Activated CD4-positive, alpha-beta T cell treated with anti-CD3 and anti-CD28 coated beads, Interleukin-2, amount 50 U/mL, for 24 hours (primary cell): ENCODE measurements around the gene POU2AF2.
"Not testable (repeated sequence)": the region's sequence is repeated elsewhere in the genome, so short reads cannot be mapped to it uniquely, and the experiment has no call there.

Experiments
- DNase-seq, 2 donors: peaks; one replicate each; pipeline ENCODE4 v3.0.0-alpha.2; 2020; ENCODE audit warnings: low read depth in 1 of 2, low spot score in 1 of 2

POU2AF2 gene

DNA sequence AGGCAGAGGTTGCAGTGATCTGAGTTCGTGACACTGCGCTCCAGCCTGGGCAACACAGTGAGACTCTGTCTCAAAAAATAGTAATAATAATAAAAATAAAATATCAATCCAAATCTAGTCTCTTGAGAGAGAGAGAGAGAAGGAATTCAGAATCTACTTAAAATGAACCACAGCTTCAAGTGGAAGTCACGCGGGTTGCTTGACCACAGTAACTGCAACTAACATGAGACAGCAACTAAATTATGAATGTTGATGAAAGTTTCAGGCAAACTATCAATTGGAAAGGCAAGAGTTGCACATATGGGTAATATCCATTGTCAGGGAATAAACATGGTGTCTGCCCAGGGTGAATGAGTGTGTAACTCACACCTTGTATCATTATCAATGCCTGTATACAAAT is 12.5 kb downstream of the POU2AF2 start:
- no peak for DNase-seq

DNA sequence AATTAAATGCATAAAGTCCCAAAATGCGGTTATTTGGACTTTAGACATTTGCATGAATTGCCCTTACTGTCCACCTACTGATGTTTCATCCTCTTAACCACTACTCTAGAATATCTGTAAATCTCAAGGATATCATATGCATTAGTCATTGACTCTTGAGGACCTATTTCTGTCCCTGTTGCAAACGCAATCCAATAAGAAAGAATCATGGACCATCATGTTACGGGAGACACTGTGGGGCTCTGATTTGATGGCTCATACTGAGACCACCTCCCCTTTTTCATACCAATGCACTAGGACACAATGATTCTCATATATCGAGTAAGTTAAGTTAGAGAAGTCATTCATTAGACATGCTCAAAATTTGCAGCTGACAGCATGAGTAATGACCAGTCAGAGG is 14.4 kb downstream of the POU2AF2 start:
- DNase-seq, result no peak

DNA sequence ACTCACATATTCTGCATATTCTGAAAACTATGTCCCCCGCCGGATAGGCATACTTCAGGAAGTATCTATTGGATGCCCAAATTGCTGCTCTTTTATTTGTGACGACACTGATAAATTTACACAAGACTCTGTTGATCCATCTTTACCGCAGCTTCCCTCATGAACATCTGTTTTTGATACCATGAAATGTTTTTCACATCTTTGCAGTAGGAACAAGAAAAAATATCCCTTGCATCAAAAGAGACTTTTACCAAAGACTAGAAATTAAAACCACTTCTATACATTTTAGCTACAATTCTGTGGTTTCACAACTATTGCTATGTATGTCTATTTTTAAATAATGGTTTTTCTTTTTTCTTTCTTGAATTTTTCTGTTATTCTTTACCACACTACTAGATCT is 15.3 kb downstream of the POU2AF2 start:
- no peak for DNase-seq

DNA sequence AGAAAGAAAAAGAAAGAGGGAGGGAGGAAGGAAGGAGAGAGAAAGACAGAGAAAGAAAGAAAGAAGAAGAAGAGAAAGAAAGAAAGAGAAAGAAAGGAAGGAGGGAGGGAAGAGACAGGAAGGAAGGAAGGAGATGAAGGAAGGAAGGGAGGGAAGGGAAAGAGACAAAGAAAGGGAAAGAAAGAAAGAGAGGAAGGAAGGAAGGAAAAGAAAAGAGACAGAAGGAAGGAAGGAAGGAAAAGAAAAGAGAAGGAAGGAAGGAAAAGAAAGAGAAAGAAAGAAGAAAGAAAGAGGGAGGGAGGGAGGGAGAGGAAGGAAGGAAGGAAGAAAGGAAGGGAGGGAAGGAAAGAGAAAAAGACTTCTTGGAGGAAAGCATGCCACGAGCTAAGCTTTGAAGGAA is 19.1 kb downstream of the POU2AF2 start:
- DNase-seq, result no peak

DNA sequence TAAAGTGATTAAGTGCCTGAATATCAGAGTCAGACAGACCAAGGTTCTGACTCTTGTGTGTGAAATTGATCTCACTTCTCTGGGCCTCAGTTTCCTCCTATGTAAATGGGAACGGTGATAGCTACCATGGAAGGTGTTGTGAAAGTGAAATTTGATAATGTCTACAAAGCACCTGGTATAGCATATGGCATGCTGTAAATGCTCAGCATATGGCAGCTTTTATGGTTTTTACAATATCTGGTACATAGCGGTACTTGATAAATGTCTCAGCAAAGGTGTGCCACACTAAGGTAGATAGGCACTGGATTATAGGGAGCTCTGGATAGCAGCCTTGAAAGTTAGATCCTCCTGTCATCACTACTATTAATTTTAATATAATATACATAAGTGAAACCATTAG is 19.9 kb downstream of the POU2AF2 start:
- DNase-seq, result no peak

DNA sequence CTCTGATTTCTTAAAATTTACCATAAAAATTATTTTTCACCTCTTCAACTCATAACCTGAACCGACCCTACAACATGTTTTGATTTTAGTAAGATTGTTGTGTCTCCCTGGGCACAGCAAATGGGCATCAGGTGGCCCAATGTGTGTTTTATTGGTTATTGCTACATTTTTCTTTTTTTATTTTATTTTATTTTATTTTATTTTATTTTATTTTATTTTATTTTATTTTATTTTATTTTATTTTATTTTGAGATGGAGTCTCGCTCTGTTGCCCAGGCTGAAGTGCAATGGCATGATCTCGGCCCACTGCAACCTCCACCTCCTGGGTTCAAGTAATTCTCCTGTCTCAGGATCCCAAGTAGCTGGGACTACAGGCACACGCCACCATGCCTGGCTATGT is 22.8 kb downstream of the POU2AF2 start:
- DNase-seq, result not testable (repeated sequence)

DNA sequence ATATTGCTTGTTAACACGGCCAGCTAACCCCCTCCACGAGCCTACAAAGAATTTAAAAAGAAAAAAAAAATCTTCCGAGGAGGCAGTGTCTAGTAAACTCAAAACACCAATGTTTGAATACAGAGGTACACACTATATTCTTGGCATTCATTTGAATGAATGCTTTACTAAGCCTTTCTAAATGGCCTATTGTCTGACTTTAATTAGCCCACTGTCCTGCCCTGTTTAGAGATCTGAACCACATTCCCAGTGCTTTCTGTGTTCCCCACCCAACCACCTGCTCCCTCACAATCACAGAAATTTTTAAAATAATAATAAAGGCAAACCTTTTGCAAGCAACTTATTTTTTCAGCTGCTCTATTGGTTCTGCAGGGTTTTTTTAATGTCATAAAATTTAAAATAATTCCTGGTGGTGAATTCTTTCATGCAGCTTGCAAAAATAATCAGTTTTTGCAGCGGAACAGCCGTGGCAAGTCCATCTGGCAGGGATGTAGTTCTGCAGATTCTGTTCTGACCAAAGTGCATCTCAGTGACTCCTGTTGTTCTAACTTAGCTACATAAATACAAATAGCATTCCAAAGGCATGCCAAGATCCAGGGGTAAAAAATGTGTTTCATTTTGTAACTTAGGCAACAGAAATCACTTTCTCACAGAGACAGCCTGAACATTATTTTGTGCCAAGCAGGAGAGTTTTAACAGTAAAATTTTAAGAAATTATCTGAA is 23.8 kb downstream of the POU2AF2 start:
- no peak for DNase-seq

DNA sequence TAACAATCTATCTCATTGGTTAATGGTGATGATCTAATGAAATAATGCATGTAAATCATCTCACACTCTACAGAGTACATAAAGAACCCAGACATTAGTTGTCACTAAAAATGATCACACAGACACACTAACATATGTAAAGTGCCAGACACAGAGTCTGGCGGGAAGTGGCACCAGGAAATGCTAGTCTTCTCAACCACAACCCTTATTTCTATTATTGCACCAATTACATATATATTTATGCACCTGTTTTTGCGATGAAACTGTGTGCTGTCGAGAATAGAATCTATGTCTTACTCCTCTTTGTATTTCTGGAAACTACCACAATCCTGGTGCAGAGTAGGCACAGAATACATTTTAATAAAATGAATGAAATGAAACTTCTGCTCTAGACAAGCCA is 26.9 kb downstream of the POU2AF2 start:
- no peak for DNase-seq

DNA sequence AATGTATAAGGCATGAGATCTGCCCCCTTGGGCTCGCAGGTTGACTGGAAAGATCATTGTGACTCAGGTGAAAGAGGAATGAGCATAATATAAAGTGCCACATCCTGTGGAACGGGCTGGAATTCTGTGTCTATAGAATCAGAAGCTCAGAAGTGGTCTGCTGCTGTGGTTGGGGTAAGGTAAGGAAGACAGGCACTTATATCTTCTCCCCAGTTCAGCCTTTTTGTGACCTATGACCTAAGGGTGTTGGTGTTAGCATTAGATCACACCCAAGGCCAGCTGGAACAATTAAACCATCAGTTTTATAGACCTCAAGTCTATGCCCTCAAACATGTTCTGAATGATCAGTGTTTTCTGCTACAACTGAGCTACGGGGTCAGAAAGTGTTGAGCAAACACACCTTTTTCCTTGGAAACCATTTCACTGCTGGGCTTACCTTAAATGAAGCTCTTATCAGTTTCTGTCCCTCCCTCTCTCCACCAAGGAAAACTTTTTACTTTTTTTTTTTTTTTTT is 37.1 kb downstream of the POU2AF2 start:
- DNase-seq, result no peak

DNA sequence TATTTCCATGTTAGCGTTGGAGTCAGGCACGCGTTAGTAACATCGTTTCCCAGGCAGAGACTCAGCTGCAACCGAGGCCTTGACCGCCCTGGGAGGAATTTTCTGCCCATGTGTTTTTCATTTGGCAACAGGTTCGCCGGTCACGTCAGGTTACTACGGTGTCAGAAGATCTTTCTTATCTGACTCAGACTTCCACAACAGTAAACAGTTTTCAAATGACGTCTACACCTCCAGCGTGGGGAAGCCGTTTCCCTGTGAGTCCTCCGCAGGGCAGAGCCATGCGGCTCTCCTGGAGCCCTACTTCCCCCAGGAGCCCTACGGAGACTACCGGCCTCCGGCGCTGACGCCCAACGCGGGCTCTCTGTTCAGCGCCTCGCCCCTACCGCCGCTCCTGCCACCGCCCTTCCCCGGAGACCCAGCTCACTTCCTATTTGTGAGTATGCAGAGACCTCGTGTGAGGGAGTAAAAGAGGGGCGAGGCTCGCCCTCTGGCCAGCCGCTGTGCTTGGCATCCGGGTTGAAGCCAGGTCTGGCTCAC is 38.5 kb downstream of the POU2AF2 start:
- DNase-seq, result no peak

DNA sequence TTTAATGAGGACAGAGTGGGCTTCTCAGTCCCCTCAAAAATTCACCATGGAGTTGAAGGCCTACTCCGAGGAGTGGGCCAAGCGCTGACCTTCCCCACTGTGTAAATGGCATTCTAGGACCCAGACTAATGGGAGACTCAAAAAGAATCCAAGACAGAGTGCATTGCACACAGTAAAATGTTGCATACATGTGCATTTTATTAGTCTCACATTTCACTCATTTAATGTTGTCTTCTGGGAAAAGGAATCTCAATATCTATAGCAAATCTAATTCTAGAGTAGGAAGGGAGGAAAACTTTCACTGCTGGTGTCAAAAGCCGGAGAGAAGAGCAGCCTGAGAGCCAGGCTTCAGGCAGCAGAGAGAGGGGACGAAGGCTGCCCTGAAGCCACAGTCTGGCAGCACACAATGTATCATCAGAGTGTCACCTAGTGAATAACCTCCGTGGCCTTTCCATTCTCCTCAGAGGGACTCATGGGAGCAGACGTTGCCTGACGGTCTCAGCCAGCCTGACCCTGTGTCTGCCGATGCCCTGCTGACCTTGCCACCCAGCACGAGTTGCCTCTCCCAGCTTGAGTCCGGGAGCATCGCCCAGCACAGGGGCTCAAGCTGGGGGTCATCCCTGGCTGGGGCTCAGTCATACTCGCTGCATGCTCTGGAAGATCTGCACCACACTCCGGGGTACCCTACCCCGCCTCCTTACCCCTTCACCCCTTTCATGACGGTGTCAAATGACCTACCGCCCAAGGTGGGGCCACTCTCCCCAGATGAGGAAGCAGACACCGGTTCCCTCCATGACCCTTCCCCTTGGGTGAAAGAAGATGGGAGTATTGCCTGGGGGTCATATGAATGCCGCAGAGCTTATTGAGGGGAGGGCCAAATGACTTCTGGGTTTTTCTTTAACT is 39.9 kb downstream of the POU2AF2 start:
- no peak for DNase-seq

DNA sequence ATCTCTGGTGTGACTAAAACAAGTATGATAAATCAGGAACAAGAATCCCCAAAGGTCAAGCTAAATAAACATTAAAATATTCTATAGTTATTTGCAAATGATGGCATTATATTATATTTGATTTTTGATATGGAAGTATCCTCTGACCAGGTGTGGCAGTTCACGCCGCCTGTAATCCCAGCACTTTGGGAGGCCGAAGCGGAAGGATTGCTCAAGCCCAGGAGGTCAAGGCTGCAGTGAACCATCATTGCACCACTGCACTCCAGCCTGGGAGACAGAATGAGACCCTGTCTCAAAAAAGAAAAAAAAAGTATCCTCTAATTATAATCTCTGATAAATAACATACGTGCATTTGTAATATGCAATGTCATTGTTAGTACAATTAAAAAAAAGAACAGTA is 46.2 kb downstream of the POU2AF2 start:
- no peak for DNase-seq

DNA sequence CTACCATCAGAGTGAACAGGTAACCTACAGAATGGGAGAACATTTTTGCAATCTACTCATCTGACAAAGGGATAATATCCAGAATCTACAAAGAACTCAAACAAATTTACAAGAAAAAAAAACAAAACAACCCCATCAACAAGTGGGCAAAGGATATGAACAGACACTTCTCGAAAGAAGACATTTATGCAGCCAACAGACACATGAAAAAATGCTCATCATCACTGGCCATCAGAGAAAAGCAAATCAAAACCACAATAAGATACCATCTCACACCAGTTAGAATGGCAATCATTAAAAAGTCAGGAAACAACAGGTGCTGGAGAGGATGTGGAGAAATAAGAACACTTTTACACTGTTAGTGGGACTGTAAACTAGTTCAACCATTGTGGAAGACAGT is 46.9 kb downstream of the POU2AF2 start:
- DNase-seq, result not testable (repeated sequence)

DNA sequence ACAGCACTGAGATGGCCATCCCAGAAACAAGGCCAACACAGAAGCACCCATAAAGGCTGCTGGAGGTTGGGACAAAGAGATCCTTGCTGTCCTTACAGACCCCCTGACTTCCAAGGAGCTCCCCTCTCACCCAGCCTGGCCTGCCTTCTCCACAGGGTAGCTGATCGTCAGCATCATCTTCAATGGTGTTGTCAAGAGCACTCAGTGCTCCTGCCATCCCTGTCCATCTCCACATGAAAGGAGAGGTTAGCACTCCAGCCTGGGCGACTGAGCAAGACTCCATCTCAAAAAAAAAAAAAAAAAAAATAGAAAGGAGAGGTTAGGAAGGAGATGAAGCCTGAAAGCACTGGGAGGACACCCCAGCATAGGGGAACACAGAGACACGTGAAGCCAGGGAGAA is 50.7 kb downstream of the POU2AF2 start:
- no peak for DNase-seq

DNA sequence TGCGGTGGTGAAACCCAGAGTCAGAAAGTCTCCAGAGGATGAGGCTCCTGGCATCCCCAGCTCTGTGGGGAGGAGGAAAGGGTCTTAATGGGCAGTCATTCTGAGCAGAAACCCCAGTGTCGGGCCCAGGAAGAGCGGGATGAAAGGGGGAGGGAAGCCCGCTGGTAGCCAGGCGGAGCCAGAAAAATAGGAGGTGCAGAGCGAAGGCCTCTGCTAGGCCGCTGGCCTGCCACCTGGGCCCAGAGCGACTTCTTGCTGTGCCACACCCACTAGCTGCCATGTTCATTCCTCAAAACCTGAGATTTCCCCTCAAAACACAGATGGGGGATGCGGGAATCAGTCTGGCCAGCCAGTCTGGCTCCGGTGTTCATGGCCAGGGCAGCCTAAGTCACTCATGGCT is 52.2 kb downstream of the POU2AF2 start:
- no peak for DNase-seq

DNA sequence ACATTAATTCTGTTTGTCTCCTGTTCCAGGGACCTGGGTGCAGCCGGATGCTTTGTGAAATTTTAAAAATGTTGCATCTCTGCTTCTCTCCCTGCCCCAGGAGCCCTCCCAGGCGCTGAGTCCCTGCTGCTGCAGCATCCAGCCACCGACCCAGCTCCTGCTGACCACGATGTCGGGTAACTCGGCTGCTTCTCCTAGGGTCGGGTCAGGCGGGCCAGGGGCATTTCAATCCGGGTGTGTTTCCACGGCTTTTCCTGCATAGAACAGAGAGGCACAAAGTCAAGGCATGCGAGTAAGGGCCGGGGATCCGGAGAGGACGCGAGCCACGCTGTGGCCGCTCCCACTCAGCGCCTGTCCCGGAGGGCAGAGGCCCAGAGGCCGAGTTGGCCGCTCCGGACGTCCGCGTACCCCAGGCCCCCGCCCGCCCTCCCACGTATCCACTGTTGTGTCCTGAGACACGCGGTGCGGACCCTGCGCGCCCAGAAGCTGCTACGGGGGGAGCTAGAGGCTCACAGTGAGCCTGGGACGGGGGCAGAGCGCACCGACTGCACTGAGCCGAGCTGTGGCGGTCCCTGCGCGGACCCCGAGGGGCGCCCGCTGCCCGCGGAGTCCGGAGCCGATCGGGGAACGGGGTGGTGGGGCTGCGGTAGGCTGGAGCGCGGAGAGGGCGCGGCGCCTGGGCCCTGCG is 53.0 kb downstream of the POU2AF2 start, which contains the start of gene POU2AF3:
POU2AF3 (plus strand) TSS at position 134 of the 688 bp plus-strand sequence; CDS start at position 170, 36 bp downstream.
- DNase-seq, result no peak

DNA sequence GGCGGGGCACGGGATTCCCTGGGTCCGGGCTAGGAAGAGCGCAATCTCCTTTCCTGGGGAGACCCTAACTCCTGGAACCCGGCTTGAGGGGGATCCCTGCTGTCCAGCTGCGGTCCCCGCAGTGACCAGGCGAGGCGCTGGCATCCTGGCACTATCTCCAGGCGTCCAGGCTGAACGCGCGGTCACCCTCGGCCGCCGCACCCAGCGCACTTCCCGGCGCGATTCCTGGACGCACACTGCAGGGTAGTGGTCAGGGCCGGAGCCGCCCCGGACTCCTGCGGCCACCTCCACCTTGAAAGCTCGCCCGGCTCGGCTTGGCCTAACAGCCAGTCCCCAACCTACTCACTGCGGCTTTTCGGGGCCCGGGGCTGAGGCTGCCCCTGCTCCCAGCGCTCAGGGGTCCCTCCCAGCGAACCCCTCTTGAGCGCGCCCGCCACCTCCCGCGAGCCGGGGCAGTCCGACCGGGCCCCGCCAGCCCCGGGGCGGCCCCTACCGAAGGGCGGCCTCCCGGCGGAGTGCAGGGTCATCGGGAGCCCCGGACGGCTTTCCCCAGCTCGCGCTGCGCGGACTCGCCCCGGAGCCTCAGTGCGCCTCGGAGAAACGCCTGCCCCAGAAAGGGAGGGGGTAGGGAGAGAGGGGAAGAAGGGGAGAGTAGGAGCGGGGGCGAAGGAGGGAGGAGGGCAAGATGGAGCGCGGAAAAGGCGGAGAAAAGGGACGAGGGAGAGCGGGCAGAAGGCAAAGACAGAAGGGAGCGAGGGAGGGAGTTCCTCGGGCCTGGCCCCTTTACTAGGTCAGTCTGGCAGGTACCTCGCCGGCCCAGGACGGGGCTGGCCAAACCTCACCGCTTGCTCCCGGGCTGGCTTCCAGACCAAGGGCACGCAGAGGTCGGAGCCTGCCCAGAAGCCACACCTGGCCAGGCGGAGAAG is 53.8 kb downstream of the POU2AF2 start:
- DNase-seq, result no peak

DNA sequence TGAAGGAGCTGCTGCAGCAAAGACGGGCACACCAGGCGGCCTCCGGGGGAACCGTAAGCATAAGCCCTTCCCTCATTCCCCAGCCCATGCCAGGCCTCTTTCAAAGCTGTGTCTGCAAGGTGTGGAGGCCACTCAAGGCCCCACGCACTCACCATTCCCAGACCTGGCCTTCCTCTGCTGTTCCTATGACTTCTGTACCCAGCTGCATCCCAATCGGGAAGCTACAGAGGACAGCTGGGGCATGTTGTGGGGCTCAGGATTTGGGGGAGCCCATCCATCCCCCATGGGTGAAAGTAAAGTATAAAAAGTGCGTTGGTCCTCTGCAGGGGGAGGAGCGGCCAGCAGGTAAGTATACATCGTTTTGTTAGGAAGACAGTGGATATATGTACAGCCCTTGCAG is 55.0 kb downstream of the POU2AF2 start:
- no peak for DNase-seq

DNA sequence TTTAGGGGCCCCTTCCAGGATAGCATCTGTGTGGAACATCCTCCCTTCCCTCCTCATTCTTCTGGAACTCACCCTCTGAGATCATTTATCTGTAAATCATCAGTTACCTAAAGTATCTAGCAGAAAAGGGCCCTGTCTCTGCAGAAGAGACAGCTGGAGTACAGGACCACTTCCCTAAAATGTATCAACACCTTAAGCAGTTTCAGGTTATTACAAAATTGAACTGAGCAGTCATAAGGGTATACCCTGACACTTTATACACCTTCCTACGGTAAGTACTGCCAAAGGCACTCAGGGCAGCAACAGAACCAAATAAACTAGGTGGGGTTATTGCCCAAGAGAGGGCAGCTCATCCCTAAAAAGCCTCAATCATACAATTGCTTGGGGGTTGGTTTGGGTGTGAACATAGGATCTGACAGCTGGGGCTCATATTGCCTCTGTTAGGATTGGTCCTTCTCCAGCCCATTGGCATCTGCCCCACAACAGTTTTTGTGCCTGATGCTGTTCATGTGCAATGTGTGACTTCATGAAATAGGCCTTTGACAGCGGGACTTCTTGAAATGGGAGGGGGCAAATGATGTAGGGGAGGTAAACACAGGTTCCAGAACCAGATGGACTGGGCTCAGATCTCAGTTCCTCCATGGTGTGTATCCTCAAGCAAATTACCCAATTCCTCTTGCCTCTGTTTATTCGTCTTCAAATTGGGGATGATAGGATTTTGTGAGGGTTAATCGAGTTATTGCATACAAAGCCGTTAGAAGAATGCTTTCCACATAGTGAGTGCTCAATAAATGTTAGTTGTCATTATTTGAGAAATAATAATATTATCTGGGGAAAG is 55.7 kb downstream of the POU2AF2 start:
- DNase-seq, result no peak

DNA sequence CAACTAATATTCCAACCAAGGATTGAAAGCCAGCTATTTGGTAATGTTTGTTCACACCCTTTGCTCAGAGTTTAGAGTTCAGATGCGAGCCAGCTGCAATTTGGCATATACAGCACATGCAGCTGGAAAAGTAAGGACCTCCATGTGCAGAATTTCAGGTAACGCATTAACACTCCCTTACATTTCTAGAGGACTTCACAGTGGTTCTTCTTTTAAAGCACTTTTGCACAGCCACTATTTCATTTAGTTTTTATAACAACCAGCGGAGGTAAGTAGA is 56.3 kb downstream of the POU2AF2 start:
- DNase-seq, result no peak
